SH-SY5Y (cell line): Measurements from ENCODE around the gene SERINC5.

ENCODE experiments used
- GATA2 ChIP-seq: IDR thresholded peaks from 2 replicates; pipeline ENCODE4 v1.6.1; 2011; ENCODE audit warnings: mild to moderate bottlenecking, low read depth, low read length
- GATA3 ChIP-seq: IDR thresholded peaks from 2 replicates; pipeline ENCODE4 v1.6.1; 2011; ENCODE audit warnings: low read depth, mild to moderate bottlenecking, low read length, moderate library complexity

The SERINC5 gene

DNA sequence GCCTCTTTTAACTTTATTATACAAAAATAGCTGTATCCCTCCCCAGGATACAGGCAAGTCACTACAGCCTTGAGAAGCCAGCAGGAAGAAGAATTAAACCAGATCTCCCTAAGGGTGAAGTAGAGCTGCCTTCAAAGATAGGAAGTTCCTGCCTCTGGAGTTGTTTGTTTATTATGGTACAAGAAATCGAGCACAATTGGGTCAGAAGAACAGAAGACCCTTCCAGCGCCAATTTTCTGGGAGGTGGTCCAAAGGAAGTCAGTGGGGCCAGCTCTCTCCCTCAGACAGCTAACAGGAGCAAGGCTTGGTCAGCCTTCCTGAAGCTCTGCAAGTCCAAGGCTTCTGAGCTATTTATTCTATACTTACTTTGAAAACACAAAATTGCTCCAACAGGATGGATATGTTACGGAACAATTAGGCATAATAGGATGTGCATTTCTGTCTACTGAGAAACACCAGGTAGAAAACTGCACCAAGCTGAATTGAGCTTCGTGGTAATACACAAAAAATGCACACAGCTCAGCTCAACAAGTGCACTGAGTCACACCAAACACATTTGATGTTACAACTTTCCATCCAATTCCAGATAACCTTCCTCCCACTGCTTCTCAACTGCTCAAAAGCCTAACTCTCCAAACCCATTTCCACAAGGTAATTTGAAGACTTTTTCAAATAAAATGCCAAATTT, 16.0 kb downstream of the SERINC5 start:
- TF ChIP-seq GATA3 (no peak), GATA2 (no peak)

DNA sequence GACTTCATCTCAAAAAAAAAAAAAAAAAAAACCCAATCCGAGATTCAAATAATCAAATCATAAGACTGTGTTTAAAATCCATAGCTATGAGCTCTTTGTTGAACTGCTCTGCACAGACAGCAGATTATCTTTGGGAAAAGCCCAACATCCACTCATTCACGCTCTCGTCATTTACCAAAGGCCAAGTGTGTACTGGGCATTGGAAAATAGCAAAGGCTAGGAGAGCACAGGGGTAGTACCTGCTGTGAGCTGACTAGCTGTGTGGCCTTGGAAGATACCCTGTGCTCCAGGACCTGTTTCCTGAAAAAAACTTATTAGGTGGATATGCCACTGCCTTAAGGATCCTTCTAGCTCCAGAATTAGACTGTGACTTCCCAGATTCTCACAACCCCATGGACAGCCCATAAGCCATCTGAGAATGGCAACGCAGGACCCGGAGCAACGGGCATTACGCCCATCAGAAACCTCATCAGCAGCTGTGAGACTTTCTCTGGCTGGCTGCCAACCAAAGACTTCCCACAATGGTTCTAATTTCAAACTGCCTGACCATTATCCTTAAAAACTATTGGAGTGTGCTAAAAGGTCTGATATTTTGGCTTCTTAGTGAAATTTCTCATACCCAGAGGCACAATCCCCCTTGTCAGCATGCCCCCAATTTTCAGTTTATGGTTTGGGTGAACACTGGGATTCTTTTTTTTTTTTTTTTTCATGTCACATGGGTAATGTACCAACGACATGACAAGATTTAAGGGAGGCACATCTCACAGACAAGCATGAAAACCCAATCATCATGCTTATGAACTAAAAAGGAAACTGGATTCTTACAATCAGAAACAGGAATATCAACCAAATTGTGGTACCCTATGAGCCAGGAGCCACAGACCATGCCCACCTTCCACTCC, 16.8 kb downstream of the SERINC5 start:
- TF ChIP-seq GATA3 (no peak), GATA2 (no peak)

DNA sequence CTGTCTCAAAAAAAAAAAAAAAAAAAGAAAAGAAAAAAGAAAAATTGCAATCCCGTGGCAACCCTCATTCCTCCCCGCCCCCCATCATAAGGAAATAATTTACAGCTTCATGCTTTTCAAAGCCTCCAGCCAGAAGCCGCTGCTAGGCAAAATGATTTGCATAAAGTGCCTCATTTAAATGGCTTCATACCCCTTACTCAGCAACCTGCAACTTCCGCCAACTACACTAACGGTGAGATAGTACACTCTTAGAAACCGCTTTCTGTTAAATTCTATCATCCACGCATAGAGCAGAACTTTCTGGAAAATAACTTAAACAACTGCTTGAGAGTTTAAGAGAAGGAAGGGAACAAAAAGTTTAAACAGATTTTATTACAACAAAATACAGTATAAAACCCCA, 17.8 kb downstream of the SERINC5 start:
- TF ChIP-seq GATA3 (no peak), GATA2 (no peak)

DNA sequence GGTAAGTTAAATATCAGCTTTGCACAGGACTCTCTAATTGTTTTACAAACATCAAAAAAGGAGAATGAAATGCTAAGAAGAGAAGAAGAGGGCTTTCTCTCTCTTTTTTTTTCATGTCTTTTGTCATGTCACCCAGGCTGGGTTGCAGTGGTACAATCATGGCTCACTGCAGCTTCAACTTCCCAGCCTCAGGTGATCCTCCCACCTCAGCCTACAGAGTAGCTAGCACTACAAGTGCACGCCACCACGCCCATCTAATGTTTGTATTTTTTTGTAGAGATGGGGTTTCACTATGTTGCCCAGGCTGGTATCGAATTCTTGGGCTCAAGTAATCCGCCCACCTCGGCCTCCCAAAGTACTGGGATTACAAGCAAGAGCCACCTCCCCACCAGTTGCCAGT, 18.6 kb downstream of the SERINC5 start:
- TF ChIP-seq GATA2 (no peak), GATA3 (no peak)

DNA sequence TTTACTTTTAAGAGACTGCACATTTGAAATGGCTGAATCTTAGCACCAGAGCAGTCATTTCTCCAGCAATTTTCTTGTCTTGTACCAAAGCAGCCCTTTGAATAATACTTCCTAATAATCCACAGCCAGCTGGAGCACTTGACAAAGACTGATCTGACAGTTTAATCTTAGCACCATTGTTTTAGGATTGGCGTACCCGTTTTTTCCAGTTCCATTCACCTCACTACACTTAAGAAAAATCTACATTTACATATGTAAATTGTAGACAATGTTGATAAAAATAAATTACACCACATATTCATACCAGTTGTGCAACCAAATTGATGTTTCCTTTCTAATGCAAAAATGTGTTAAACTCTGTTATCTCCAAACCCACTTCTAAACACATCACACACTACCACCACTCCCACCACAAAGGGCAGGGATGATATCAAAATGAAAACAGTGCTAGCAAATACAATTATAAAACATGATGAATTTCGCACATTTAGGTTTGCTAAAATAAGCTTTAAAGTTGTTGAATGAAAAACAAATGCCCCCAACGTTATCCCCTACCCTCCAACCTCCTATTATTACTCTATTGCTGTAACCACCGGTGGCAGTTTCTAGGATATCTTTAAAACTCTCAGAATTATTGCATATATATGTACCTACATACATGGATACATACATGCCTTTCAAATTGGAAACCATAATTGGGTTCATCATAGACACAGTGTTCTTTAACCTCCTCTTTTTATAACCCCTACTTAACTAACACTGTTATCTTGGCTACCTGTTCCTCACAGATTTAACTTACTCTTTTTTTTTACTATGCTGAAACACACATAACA, 21.5 kb downstream of the SERINC5 start:
- TF ChIP-seq GATA3: no peak
- TF ChIP-seq GATA2: no peak

DNA sequence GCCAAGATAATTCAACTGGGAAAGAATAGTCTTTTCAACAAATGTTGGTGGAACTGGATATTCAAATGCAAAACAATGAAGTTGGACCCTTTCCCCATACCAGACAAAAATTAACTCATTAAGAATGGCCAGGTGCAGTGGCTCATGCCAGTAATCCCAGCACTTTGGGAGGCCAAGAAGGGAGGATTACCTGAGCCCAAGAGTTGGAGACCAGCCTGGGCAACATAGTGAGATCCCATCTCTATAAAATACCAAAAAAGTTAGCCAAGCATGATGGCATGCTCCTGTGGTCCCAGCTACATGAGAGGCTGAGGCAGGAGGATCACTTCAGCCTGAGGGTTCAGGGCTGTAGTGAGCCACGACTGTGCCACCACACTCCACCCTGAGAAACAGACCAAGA, 24.2 kb downstream of the SERINC5 start:
- no peak for TF ChIP-seq GATA3
- no peak for TF ChIP-seq GATA2

DNA sequence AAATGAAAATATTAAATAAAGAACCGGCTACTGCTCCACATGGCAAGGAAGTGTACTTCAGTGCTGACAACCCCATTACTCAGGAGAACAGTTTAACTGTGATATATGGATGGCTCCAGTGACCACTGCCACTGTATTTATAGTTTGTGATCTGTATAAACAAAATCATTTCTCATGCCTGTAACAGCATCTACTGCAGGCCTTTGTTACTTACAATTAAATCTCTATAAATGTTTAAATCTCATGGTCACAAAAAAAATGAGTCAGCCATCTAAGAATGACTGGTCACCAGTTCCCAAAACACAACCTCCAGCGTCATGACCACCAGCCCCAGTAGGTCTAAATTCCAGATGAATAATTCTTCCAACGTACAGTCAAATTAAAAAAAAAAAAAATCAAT, 24.6 kb downstream of the SERINC5 start:
- TF ChIP-seq GATA2: no peak
- TF ChIP-seq GATA3: no peak

DNA sequence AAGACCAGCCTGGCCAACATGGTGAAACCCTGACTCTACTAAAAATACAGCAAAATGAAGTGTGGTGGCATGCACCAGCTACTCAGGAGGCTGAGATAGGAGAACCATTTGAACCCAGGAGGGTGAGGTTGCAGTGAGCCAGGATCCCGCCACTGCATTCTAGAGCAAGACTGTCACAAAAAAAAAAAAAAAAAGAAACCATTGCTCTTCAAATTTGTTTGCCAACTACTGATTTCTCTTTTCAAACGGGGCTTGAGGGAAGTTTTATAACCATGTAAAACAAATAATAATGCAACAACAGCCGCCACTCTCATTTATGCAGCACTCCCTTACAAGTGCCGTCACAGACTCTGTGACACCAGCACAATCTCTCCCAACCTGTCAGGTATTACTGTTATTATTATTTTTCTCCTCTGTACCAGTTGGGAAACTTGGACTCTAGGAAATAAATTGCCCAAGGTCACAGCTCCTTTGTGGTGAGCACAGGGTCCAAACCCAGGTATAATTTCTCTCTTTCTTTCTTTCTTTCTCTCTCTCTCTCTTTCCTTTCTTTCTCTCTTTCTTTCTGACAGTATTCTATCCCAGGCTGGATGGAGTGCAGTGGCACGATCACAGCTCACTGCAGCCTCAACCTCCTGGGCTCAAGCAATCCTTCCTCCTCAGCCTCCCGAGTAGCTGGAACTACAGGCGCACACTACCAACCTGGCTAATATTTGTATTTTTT, 25.4 kb downstream of the SERINC5 start:
- TF ChIP-seq GATA3: no peak

DNA sequence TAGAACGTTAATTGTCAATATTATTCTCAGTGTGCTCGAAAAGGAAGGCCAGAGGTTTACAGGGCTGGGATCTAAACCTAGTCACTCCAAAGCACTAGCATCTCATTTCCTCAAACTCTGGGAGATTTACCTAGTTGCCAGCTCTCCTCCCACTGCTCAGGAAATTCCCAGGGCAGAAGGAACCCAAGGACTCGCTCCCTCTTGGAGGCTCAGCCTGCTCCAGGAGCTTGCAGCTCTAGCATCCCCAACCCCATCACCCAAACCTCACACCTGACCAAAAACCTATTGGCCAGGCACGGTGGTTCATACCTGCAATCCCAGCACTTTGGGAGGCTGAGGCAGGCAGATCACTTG, 26.0 kb downstream of the SERINC5 start:
- TF ChIP-seq GATA3: no peak
- TF ChIP-seq GATA2: no peak

DNA sequence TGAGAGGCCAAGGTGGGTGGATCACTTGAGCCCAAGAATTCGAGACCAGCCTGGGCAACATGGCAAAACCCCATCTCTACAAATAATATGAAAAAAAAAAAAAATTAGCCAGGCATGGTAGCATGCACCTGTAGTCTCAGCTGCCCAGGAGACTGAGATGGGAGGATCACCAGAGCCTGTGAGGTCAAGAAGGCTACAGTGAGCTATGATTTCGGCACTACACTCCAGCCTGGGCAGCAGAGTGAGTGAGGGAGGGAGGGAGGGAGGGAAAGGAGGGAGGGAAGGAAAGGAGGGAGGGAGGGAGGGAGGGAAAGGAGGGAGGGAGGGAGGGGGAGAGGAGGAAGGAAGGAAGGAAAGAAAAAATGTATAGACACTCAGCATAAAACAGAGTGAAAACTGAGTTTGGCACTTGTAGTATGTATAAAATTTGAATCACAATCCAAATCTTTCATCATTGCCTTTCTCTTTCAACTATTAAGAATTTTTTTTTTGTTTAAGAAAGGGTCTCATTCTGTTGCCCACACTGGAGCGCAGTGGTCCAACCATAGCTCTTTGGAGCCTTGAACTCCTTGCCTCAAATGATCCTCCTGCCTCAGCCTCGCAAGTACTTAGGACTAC, 27.8 kb downstream of the SERINC5 start:
- no peak for TF ChIP-seq GATA3
- TF ChIP-seq GATA2: no peak

DNA sequence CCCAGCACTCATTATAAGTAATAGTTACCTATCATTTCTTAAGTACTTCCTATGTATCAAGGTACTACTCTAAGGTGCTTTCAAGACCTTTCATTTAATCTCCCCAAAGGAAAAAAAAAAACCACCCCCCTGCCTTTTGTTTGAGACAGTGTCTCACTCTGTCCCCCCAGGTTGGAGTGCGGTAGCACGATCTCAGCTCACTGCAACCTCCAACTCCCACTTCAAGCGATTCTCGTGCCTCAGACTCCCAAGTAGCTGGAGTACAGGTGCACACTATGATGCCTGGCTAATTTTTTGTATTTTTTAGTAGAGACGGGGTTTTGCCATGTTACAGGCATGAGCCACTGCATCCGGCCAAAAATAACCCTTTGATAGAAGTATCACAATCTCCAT, 29.9 kb downstream of the SERINC5 start:
- no peak for TF ChIP-seq GATA3
- TF ChIP-seq GATA2: no peak

DNA sequence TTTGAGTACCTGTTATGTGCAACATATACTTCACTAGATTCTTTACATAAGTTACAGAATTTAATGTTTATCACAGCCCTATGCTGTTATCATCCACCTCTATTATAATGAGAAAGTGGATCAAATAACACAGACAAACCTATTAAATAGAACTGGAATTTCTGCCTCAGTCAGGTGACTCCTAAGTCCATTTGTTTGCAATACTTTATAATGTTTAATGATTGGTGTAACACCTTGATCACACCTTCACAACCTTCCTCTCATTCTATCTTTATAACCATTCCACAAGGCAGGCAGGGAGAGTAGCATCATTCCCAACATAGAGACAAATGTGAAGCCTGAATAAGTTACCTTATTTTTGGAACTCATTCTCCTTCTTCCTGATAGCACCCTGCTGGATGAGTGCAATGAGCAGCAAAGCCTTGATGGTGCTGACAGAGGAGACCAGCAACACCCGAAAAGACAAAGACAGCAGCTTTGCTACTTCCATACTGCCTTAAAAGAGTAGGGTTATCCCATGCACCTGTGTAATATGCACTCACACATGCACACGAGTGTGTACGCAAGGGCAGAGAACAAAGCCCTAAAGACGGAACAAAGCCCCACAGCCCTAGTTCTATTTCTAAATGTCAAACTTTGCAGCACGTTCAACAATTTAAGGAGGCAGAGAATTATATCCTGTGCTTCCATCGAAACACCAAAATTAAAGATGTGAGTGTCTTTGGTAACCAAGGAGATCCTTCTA, 30.5 kb downstream of the SERINC5 start:
- TF ChIP-seq GATA2 (no peak), GATA3 (no peak)

DNA sequence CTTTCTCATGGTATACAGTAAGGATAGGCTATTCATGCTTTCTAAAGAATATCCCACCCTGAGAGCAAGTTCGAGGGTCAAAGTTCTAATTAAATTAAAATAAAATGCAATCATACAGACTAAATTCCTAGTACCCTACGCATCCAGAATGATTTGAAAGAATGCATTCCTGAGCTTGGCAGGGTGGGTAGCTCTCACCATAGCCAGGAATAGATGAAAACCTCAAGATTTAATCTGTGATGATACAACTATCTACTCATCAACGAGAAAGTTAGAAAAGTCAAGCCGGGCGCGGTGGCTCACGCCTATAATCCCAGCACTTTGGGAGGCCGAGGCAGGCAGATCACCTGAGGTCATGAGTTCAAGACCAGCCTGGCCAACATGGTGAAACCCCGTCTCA, 32.3 kb downstream of the SERINC5 start:
- TF ChIP-seq GATA2 (no peak), GATA3 (no peak)
